Measurements from ENCODE around the gene URB1. TPM values are rescaled to one million over a fixed set of nuclear protein-coding genes. Genes with fewer than 3 reads are reported as not detected.

The URB1 gene
- total RNA-seq, 2 donors from 2014 or later = 33.4 to 41.4 TPM

DNA sequence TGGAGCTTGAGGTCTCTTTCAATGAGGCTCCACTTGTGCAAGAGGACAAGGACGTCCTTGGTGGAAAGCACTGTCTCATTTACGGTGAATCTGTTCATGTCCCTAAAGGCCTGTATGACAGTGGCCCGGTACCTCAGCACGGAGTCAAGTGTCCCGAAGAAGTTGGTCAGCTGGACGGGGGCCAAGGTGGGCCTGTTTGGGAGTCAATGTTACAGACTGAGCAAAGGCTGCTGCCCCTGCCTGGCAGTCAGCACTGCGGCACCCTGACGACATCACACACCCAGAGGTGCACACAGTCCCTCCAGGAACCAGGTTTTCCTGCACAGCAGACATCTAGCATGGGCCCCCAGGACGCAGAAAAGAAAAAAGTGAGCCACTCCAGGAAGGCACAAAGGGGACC is 75.1 kb downstream of the URB1 start:
- no peaks in the 10 kb centered on the region for H3K9me3 ChIP-seq
- no peaks in the 10 kb centered on the region for H3K4me1 ChIP-seq (replicated peaks)
- H3K4me3 ChIP-seq = no peak overlapping the region
- no peak for DNase-seq (ENCODE audit: low spot score)
- 89% methylated on average over 8 of the region's 9 CpGs for WGBS
- intact Hi-C loops (cut with DNase I) = no loop called here
- TF ChIP-seq POLR2A (IDR thresholded peaks at IDR 0.05) = no peak
- TF ChIP-seq POLR2AphosphoS5 (IDR thresholded peaks at IDR 0.05) = no peak
- TF ChIP-seq, protein P1, sequence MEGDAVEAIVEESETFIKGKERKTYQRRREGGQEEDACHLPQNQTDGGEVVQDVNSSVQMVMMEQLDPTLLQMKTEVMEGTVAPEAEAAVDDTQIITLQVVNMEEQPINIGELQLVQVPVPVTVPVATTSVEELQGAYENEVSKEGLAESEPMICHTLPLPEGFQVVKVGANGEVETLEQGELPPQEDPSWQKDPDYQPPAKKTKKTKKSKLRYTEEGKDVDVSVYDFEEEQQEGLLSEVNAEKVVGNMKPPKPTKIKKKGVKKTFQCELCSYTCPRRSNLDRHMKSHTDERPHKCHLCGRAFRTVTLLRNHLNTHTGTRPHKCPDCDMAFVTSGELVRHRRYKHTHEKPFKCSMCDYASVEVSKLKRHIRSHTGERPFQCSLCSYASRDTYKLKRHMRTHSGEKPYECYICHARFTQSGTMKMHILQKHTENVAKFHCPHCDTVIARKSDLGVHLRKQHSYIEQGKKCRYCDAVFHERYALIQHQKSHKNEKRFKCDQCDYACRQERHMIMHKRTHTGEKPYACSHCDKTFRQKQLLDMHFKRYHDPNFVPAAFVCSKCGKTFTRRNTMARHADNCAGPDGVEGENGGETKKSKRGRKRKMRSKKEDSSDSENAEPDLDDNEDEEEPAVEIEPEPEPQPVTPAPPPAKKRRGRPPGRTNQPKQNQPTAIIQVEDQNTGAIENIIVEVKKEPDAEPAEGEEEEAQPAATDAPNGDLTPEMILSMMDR (IDR thresholded peaks at IDR 0.05) = no peak
- no peak overlapping the region for H3K27ac ChIP-seq
- H3K36me3 ChIP-seq = peaks cover 17 to 24% of the 10 kb centered on the region in 2 donors
- no peaks in the 10 kb centered on the region for H3K27me3 ChIP-seq (replicated peaks; ENCODE audit: insufficient read depth)

DNA sequence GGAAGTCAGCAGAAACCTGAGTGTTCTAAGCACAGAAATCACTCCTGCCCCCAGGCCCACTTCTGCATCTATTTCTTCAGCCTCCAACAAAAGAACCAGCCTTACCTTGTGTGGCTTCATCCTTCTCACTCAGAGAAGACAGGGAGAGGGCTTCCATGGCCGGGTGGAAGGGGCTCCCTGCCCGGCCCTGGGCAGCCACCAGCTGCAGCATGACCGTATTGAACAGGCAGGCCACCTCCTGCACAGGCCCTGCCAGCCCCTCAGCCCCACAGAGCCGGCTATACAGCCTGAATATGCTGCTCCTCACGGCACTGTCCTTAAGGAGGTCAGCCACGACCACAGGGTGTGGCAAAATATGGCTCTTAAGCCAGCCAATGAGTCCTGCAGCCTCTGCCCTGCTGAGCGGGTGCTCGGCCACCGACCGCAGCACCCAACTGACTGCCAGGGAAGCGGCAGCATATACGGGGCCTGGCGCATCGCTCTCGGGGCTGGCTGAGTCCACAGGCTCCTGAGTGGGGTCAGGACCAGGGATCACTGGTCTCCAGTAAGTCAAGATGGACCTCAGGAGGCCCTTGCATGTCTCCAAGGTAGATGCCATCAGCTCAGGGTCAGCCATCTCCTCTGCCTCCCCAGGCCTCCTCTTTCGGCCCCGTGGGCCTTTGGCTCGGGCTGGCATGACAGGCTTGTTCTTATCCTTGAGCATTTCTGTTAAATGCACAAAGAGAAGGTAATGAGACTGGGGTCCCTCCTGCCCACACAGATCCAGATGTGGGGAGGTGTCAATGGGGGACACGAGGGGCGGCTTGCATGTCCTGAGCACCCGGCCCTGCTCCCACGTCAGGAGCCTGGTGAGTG is 76.2 kb downstream of the URB1 start:
- intact Hi-C loops (cut with DNase I) = no loop called here
- Histone ChIP-seq H3K36me3 (peaks cover 16 to 24% of the 10 kb centered on the region in 2 donors), H3K9me3 (no peaks in the 10 kb centered on the region), H3K4me3 (no peak overlapping the region), H3K27me3 (replicated peaks; ENCODE audit: insufficient read depth) (no peaks in the 10 kb centered on the region), H3K4me1 (replicated peaks) (no peaks in the 10 kb centered on the region), H3K27ac (no peak overlapping the region)
- no peak for DNase-seq (ENCODE audit: low spot score)
- 94% methylated on average over 22 of the region's 22 CpGs for WGBS
- TF ChIP-seq POLR2AphosphoS5 (IDR thresholded peaks at IDR 0.05) = no peak
- TF ChIP-seq, protein P1 (IDR thresholded peaks at IDR 0.05) = no peak
- no peak for TF ChIP-seq POLR2A (IDR thresholded peaks at IDR 0.05)

DNA sequence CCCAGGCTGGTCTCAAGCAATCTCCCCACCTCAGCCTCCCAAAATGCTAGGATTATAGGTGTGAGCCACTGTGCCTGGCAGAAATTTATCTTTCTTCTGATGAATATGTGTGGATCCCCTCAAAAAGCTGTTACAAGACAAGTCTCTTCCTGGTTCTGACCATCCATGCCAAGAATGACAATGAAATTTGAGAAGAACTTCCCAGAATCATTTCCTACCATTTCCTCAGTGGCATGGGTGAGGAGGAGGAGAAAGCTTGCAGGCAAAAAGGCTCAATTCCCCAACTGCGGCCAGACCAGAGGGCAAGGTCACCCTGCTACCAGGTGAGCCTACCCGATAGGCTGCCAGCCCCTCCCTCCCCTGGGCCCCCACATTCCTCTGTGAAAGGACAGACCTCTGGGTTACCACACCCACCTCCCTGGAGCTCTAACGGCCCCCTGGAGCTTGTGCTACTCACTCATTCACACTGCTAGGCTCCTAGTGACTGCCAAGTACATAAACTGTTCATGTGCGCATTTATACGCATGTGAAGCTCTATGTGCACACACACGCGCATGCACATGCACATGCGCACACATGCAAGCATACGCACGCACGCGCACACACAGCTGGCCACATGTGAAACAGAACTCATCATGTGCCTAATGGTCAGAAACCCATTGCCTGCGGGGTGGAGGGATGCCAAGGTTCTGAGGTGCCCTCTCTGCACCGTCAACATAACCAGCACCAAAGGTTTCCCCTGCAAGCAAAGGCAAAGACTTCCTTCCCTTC is 77.1 kb downstream of the URB1 start:
- 84% methylated on average over 14 of the region's 14 CpGs for WGBS
- H3K4me1 ChIP-seq (replicated peaks) = no peaks in the 10 kb centered on the region
- intact Hi-C loops (cut with DNase I) = no loop called here
- no peaks in the 10 kb centered on the region for H3K27me3 ChIP-seq (replicated peaks; ENCODE audit: insufficient read depth)
- no peak overlapping the region for H3K4me3 ChIP-seq
- no peak overlapping the region for H3K27ac ChIP-seq
- H3K9me3 ChIP-seq = no peaks in the 10 kb centered on the region
- no peak for DNase-seq (ENCODE audit: low spot score)
- TF ChIP-seq, protein P1 (IDR thresholded peaks at IDR 0.05) = no peak
- TF ChIP-seq POLR2AphosphoS5 (IDR thresholded peaks at IDR 0.05) = no peak
- TF ChIP-seq POLR2A (IDR thresholded peaks at IDR 0.05) = no peak
- peaks cover 16 to 24% of the 10 kb centered on the region in 2 donors for H3K36me3 ChIP-seq

DNA sequence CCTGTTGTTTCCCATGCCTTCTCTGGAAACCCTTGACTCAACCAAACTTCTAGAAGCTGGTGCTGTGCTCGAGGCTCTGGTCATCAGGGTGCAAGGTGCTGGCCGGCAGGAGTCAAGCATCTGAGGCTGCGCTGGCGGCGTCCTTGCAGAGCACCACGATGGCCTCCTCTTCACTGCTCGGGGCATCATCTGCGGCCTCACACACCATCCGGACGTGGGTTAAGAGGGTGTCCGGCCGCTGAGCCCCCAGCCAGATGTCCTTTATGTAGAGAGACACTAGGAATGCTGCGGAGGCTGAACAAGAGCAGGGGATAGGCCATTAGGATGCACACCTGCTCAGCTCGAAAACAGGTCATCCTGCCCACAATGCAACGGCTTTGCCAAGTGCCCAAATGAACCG is 78.0 kb downstream of the URB1 start:
- Histone ChIP-seq H3K27me3 (replicated peaks; ENCODE audit: insufficient read depth) (no peaks in the 10 kb centered on the region), H3K4me1 (replicated peaks) (no peaks in the 10 kb centered on the region), H3K36me3 (peaks cover 11 to 24% of the 10 kb centered on the region in 2 donors), H3K9me3 (no peaks in the 10 kb centered on the region), H3K4me3 (no peak overlapping the region), H3K27ac (no peak overlapping the region)
- intact Hi-C loops (cut with DNase I) = no loop called here
- 94% methylated on average over 16 of the region's 16 CpGs for WGBS
- DNase-seq (ENCODE audit: low spot score) = no peak
- TF ChIP-seq POLR2AphosphoS5 (IDR thresholded peaks at IDR 0.05) = no peak

DNA sequence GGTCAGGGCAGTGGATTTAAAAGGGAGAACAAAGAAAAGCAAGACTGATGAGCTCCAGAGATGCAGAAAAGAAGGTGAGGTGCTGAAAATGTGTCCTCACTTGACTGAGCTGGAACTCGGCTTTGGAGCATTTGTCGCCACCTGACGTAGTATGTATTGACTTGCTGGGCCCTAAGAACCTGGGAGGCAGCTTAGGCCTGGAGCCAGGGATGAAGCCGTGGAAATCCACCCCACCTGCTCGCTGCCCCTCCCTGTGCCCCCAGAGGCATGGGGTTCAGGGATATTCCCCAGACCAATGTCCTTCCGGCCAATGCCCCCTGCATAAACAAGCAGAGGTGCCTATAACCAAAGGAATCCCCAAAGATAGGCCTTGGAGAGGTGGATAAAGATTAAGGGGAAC is 79.8 kb downstream of the URB1 start:
- Histone ChIP-seq H3K9me3 (no peaks in the 10 kb centered on the region), H3K27ac (no peak overlapping the region), H3K27me3 (replicated peaks; ENCODE audit: insufficient read depth) (no peaks in the 10 kb centered on the region), H3K4me1 (replicated peaks) (no peaks in the 10 kb centered on the region), H3K4me3 (no peak overlapping the region), H3K36me3 (peaks cover 11 to 16% of the 10 kb centered on the region in 2 donors)
- DNase-seq (ENCODE audit: low spot score) = no peak
- intact Hi-C loops (cut with DNase I) = no loop called here
- TF ChIP-seq POLR2AphosphoS5 (IDR thresholded peaks at IDR 0.05) (no peak), POLR2A (IDR thresholded peaks at IDR 0.05) (no peak)
- TF ChIP-seq, protein P1 (IDR thresholded peaks at IDR 0.05) = no peak
- WGBS = 89% methylated on average over 6 of the region's 6 CpGs
